ENCODE measurements around the gene OR2B2. TPM values are rescaled to one million over a fixed set of nuclear protein-coding genes. Genes with fewer than 3 reads are reported as not detected.

OR2B2 gene
- total RNA-seq, 2 donors from 2014 or later: not detected

GRCh38 chr6:27867945-27868300 lies 44.3 kb downstream of the OR2B2 start:
- peak overlapping the region; percentile 83 for H3K4me3 Mint-ChIP-seq
- DNase-seq (ENCODE audit: low spot score): no peak

GRCh38 chr6:27867051-27867944 lies 44.9 kb downstream of the OR2B2 start:
- ATAC-seq: peak; percentile 59 to 60
- peak; percentile 81 for DNase-seq (ENCODE audit: low spot score)
- H3K36me3 Mint-ChIP-seq: no peaks in the 10 kb centered on the region
- peak overlapping the region; percentile 83 for H3K4me3 Mint-ChIP-seq
- no peaks in the 10 kb centered on the region for H3K9me3 Mint-ChIP-seq
- peaks cover 52 to 74% of the 10 kb centered on the region in 2 donors for H3K4me1 Mint-ChIP-seq (ENCODE audit: low read depth in 2 of 2)
- H3K27ac Mint-ChIP-seq: peak overlapping the region; percentile 94 to 95
- no peaks in the 10 kb centered on the region for H3K27me3 Mint-ChIP-seq

More at GRCh38 chr6:27867945-27868300, 44.3 kb downstream of the OR2B2 start:
- Mint-ChIP-seq H3K4me1 (ENCODE audit: low read depth in 2 of 2) (peaks cover 57 to 78% of the 10 kb centered on the region in 2 donors), H3K27me3 (no peaks in the 10 kb centered on the region), H3K36me3 (no peaks in the 10 kb centered on the region), H3K27ac (peak overlapping the region; percentile 94 to 95), H3K9me3 (no peaks in the 10 kb centered on the region)
- no peak for ATAC-seq

- DNase-seq (ENCODE audit: low spot score) (peak; percentile 66), ATAC-seq (peak; percentile 30 to 35)
- H3K27ac Mint-ChIP-seq: peak overlapping the region; percentile 94 to 95
- no peaks in the 10 kb centered on the region for H3K36me3 Mint-ChIP-seq
- H3K9me3 Mint-ChIP-seq: no peaks in the 10 kb centered on the region
- H3K4me1 Mint-ChIP-seq (ENCODE audit: low read depth in 2 of 2): peaks cover 44 to 66% of the 10 kb centered on the region in 2 donors
- H3K4me3 Mint-ChIP-seq: peak overlapping the region; percentile 83
- no peaks in the 10 kb centered on the region for H3K27me3 Mint-ChIP-seq
These were observed 45.7 kb downstream of the OR2B2 start for GRCh38 chr6:27866357-27867050.

- Mint-ChIP-seq H3K9me3 (no peaks in the 10 kb centered on the region), H3K4me3 (peak overlapping the region; percentile 83), H3K27ac (peak overlapping the region; percentile 94 to 95), H3K4me1 (ENCODE audit: low read depth in 2 of 2) (peaks cover 40 to 61% of the 10 kb centered on the region in 2 donors), H3K36me3 (no peaks in the 10 kb centered on the region), H3K27me3 (no peaks in the 10 kb centered on the region)
- DNase-seq (ENCODE audit: low spot score): no peak
- ATAC-seq: peak; percentile 25 to 31
These were observed 46.3 kb downstream of the OR2B2 start for GRCh38 chr6:27865850-27866356.

- Mint-ChIP-seq H3K27me3 (no peaks in the 10 kb centered on the region), H3K4me3 (peak overlapping the region; percentile 83), H3K27ac (peak overlapping the region; percentile 94 to 95), H3K4me1 (ENCODE audit: low read depth in 2 of 2) (peaks cover 36 to 54% of the 10 kb centered on the region in 2 donors), H3K9me3 (no peaks in the 10 kb centered on the region), H3K36me3 (no peaks in the 10 kb centered on the region)
- peak; percentile 71 to 84 for ATAC-seq
- DNase-seq (ENCODE audit: low spot score): peak; percentile 80
These were observed 47.0 kb downstream of the OR2B2 start for GRCh38 chr6:27864906-27865849.

- no peak for DNase-seq (ENCODE audit: low spot score)
- Mint-ChIP-seq H3K4me3 (peak overlapping the region; percentile 83), H3K4me1 (ENCODE audit: low read depth in 2 of 2) (peaks cover 36 to 53% of the 10 kb centered on the region in 2 donors), H3K36me3 (no peaks in the 10 kb centered on the region), H3K27ac (peak overlapping the region; percentile 94 to 95), H3K27me3 (no peaks in the 10 kb centered on the region), H3K9me3 (no peaks in the 10 kb centered on the region)
- ATAC-seq: no peak
These were observed 48.0 kb downstream of the OR2B2 start for GRCh38 chr6:27863962-27864905.

GRCh38 chr6:27862396-27863066 lies 49.7 kb downstream of the OR2B2 start:
- Mint-ChIP-seq H3K27me3 (no peaks in the 10 kb centered on the region), H3K4me1 (ENCODE audit: low read depth in 2 of 2) (peaks cover 33 to 42% of the 10 kb centered on the region in 2 donors), H3K4me3 (peak overlapping the region; percentile 83), H3K27ac (peak overlapping the region; percentile 94 to 95), H3K36me3 (no peaks in the 10 kb centered on the region), H3K9me3 (no peaks in the 10 kb centered on the region)
- no peak for DNase-seq (ENCODE audit: low spot score)
- ATAC-seq: no peak

GRCh38 chr6:27861861-27862260 lies 50.3 kb downstream of the OR2B2 start:
- ATAC-seq (no peak), DNase-seq (ENCODE audit: low spot score) (no peak)
- Mint-ChIP-seq H3K4me1 (ENCODE audit: low read depth in 2 of 2) (peaks cover 28 to 36% of the 10 kb centered on the region in 2 donors), H3K9me3 (no peaks in the 10 kb centered on the region), H3K27ac (no peak overlapping the region), H3K36me3 (no peaks in the 10 kb centered on the region), H3K4me3 (no peak overlapping the region), H3K27me3 (no peaks in the 10 kb centered on the region)

GRCh38 chr6:27861276-27861840 lies 50.8 kb downstream of the OR2B2 start:
- H3K27ac Mint-ChIP-seq: no peak overlapping the region
- DNase-seq (ENCODE audit: low spot score): no peak
- ATAC-seq: no peak
- no peaks in the 10 kb centered on the region for H3K9me3 Mint-ChIP-seq
- H3K4me1 Mint-ChIP-seq (ENCODE audit: low read depth in 2 of 2): peaks cover 24 to 30% of the 10 kb centered on the region in 2 donors
- H3K27me3 Mint-ChIP-seq: no peaks in the 10 kb centered on the region
- no peaks in the 10 kb centered on the region for H3K36me3 Mint-ChIP-seq
- H3K4me3 Mint-ChIP-seq: no peak overlapping the region

All from natural killer cell treated with Interleukin-12 subunit alpha and Interleukin-12 subunit beta and Interleukin-15 and Interleukin-18, amount 100 ng/mL, for 72 hours (primary cell).